Heart left ventricle (tissue), 13 donors: ENCODE results near the gene NHLRC2.

Experiments
- CTCF ChIP-seq, 12 donors: fragments of 200-600 bp; sonication (generic) in 4 of 12; IDR thresholded peaks; one replicate each; pipeline versions ENCODE4 v1.5.0 to v1.8.0; 2018 to 2022; ENCODE audit warnings: antibody characterized with exemption in 12 of 12, mild to moderate bottlenecking in 5 of 12
- POLR2A ChIP-seq, 2 donors: fragments of 450-650 bp; IDR thresholded peaks; one replicate each; pipeline ENCODE4 v1.6.1; 2017; ENCODE audit warnings: antibody characterized with exemption in 2 of 2, mild to moderate bottlenecking in 2 of 2, moderate library complexity in 2 of 2
- donor health status: ischemic (EF 13 %, LVEDD 7.1; RV severe dilation, severe dysfunction).
- donor health status: DM: no; HTN: yes; CAD: no.
- donor health status: DM: no; HTN: no; CAD: no.
- donor health status: ischemic (EF 25% LVEDD 6.9; RV normal size, moderate dysfunction).
- donor health status: ischemic (EF 25% LVEDD 5.7; RV mildly dilated, moderate dysfunction).
- donor health status: ischemic (EF 35%, LVEDD 5.7; RV mildly dilated, moderate dysfunction).
- donor health status: nonischemic (EF 11% LVEDD 7.7; RV severe dilation, severe dysfunction).
- donor health status: DM: yes; HTN: yes; CAD: no.
- donor health status: PGD.
- donor health status: ischemic (EF 29% LVEDD 5.4; RV normal size, mild dysfunction).
- donor health status: nonischemic (EF 23%, LVEDD 6.1; RV moderate dilation, normal function).

- TF ChIP-seq CTCF (IDR thresholded peaks at IDR 0.05), result no peak
- no peak for TF ChIP-seq POLR2A (IDR thresholded peaks at IDR 0.05)
These were observed 22.0 kb downstream of the NHLRC2 start for GRCh38 chr10:113876461-113876860.
